RWPE2 (cell line): ENCODE results near the gene EEA1.
"Not testable (repeated sequence)": the region's sequence is repeated elsewhere in the genome, so short reads cannot be mapped to it uniquely, and the experiment has no call there.

ENCODE experiments used
- ATAC-seq: fragments of 200-7000 bp; cut with Tn5 transposase; 3 replicates; pipeline ENCODE4 v1.9.1; 2021; ENCODE audit warnings: low read depth
- DNase-seq: peaks from one replicate; pipeline ENCODE4 v3.0.0-alpha.2; 2020; ENCODE audit warnings: low spot score
- H3K27ac ChIP-seq: fragments of 450-650 bp; 2 replicates; pipeline ENCODE4 v1.5.1; 2017; ENCODE audit warnings: mild to moderate bottlenecking; ENCODE audit not compliant: poor library complexity, severe bottlenecking
- H3K27me3 ChIP-seq: fragments of 250-450 bp; sonication (Bioruptor Pico); 2 replicates; pipeline ENCODE4 v1.5.1; 2021; ENCODE audit warnings: mild to moderate bottlenecking, moderate library complexity; ENCODE audit not compliant: insufficient read depth, poor library complexity, severe bottlenecking
- H3K36me3 ChIP-seq: fragments of 250-450 bp; sonication (Bioruptor Pico); 2 replicates; pipeline ENCODE4 v1.5.1; 2020; ENCODE audit warnings: low read depth, mild to moderate bottlenecking, moderate library complexity
- H3K4me1 ChIP-seq: fragments of 250-450 bp; sonication (Bioruptor Pico); 2 replicates; pipeline ENCODE4 v1.5.1; 2021; ENCODE audit warnings: mild to moderate bottlenecking, moderate library complexity; ENCODE audit not compliant: insufficient read depth, poor library complexity, severe bottlenecking
- H3K4me3 ChIP-seq: fragments of 250-450 bp; sonication (Bioruptor Pico); 2 replicates; pipeline ENCODE4 v1.5.1; 2021; ENCODE audit warnings: mild to moderate bottlenecking, moderate library complexity; ENCODE audit not compliant: severe bottlenecking
- H3K9me3 ChIP-seq: fragments of 250-450 bp; sonication (Bioruptor Pico); 2 replicates; pipeline ENCODE4 v1.5.1; 2021; ENCODE audit warnings: mild to moderate bottlenecking, moderate library complexity; ENCODE audit not compliant: severe bottlenecking
- TF ChIP-seq, protein P1 (sequence below): fragments of 450-650 bp; IDR thresholded peaks from one replicate; pipeline ENCODE4 v1.5.1; 2017; ENCODE audit warnings: mild to moderate bottlenecking, moderate library complexity; ENCODE audit not compliant: poor library complexity, severe bottlenecking

The EEA1 gene

GRCh38 chr12:92796650-92797049 is 132.4 kb downstream of the EEA1 start:
- TF ChIP-seq, protein P1, sequence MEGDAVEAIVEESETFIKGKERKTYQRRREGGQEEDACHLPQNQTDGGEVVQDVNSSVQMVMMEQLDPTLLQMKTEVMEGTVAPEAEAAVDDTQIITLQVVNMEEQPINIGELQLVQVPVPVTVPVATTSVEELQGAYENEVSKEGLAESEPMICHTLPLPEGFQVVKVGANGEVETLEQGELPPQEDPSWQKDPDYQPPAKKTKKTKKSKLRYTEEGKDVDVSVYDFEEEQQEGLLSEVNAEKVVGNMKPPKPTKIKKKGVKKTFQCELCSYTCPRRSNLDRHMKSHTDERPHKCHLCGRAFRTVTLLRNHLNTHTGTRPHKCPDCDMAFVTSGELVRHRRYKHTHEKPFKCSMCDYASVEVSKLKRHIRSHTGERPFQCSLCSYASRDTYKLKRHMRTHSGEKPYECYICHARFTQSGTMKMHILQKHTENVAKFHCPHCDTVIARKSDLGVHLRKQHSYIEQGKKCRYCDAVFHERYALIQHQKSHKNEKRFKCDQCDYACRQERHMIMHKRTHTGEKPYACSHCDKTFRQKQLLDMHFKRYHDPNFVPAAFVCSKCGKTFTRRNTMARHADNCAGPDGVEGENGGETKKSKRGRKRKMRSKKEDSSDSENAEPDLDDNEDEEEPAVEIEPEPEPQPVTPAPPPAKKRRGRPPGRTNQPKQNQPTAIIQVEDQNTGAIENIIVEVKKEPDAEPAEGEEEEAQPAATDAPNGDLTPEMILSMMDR = no peak
- Histone ChIP-seq H3K9me3 (no peaks in the 10 kb centered on the region), H3K27me3 (no peaks in the 10 kb centered on the region), H3K4me1 (no peaks in the 10 kb centered on the region), H3K36me3 (peaks cover 35% of the 10 kb centered on the region), H3K27ac (no peak overlapping the region), H3K4me3 (no peak overlapping the region)
- no peak for DNase-seq
- no peak for ATAC-seq

- no peak for DNase-seq
- H3K27ac ChIP-seq = no peak overlapping the region
- no peak for ATAC-seq
- H3K4me1 ChIP-seq = no peaks in the 10 kb centered on the region
- no peaks in the 10 kb centered on the region for H3K27me3 ChIP-seq
- H3K9me3 ChIP-seq = no peaks in the 10 kb centered on the region
- TF ChIP-seq, protein P1 = no peak
- H3K4me3 ChIP-seq = no peak overlapping the region
- H3K36me3 ChIP-seq = peaks cover 22% of the 10 kb centered on the region
Measured at GRCh38 chr12:92794814-92795213, 134.3 kb downstream of the EEA1 start.

DNA sequence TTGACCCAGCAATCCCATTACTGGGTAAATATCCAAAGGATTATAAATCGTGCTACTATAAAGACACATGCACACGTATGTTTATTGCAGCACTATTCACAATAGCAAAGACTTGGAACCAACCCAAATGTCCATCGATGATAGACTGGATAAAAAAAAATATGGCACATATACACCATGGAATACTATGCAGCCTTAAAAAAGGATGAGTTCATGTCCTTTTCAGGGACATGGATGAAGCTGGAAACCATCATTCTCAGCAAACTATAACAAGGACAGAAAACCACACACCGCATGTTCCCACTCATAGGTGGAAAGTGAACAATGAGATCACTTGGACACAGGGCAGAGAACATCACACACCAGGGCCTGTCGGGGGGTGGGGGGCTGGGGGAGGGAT is 134.7 kb downstream of the EEA1 start:
- not testable (repeated sequence) for H3K9me3 ChIP-seq, ATAC-seq, H3K4me3 ChIP-seq, DNase-seq, H3K27me3 ChIP-seq, H3K27ac ChIP-seq, H3K4me1 ChIP-seq
- H3K36me3 ChIP-seq = peaks cover 22% of the 10 kb centered on the region

- no peaks in the 10 kb centered on the region for H3K27me3 ChIP-seq
- H3K4me3 ChIP-seq = no peak overlapping the region
- DNase-seq (no peak), ATAC-seq (no peak)
- no peak overlapping the region for H3K27ac ChIP-seq
- no peaks in the 10 kb centered on the region for H3K9me3 ChIP-seq
- TF ChIP-seq, protein P1 = no peak
- H3K4me1 ChIP-seq = peaks cover 7% of the 10 kb centered on the region
- H3K36me3 ChIP-seq = peaks cover 26% of the 10 kb centered on the region
Measured at GRCh38 chr12:92786045-92786444, 143.1 kb downstream of the EEA1 start.

DNA sequence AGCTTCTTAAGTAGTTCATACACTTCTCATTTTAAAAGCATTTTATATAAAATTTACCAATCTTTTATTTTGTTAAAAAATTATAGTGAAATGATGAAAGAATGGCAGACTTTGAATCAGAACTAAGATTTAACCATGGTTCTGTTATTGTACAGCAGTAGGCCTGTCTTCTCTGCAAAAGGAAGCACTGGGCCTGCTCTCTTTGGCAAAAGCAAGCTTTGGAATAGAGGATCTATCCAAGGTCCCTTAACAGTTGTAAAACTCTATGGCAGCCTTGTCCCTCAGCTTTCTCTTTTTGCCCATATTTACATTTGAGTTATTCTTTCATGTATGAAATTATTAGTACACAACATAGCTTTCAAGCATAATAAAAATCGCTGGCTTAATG is 143.5 kb downstream of the EEA1 start:
- no peaks in the 10 kb centered on the region for H3K27me3 ChIP-seq
- TF ChIP-seq, protein P1 = no peak
- no peak overlapping the region for H3K4me3 ChIP-seq
- H3K36me3 ChIP-seq = peaks cover 27% of the 10 kb centered on the region
- no peak overlapping the region for H3K27ac ChIP-seq
- ATAC-seq (no peak), DNase-seq (no peak)
- peaks cover 7% of the 10 kb centered on the region for H3K4me1 ChIP-seq
- H3K9me3 ChIP-seq = no peaks in the 10 kb centered on the region
